IMR-90 (cell line): ENCODE measurements around the gene SLIT1. TPM values are rescaled to one million over a fixed set of nuclear protein-coding genes. Genes with fewer than 3 reads are reported as not detected.

Source experiments
- ATAC-seq: fragments of 200-7000 bp; cut with Tn5 transposase; 2 replicates; pipeline ENCODE4 v1.9.1; 2020; ENCODE audit warnings: low read depth, mild to moderate bottlenecking, moderate library complexity
- BruUV-seq: library from RNA; stranded (reverse); fragments of 400-500 nt; replicated peaks from 2 replicates; lab custom pipeline; 2021; lab: Mats Ljungman, UMichigan
- CTCF ChIA-PET: fragments of 300-600 bp; formaldehyde crosslinking; extraction: SDS; loops from one replicate; lab custom pipeline; 2021; ENCODE audit warnings: antibody characterized with exemption; lab: Yijun Ruan, JAX
- POLR2A ChIA-PET: fragments of 300-600 bp; sonication (Branson Sonifier 250); formaldehyde crosslinking; loops from one replicate; lab custom pipeline; 2022; ENCODE audit warnings: antibody characterized with exemption; ENCODE audit not compliant: unreplicated experiment; lab: Charles Lee
- DNase-seq: peaks from one replicate; pipeline ENCODE4 v3.0.0; 2013
- H2AFZ ChIP-seq: replicated peaks from 2 replicates; pipeline ENCODE3; 2013; ENCODE audit warnings: low read length, mild to moderate bottlenecking; ENCODE audit not compliant: poor library complexity
- H2AK5ac ChIP-seq: 2 replicates; pipeline ENCODE4 v1.6.1; 2013; ENCODE audit warnings: low read depth, low read length, inconsistent platforms
- H2AK9ac ChIP-seq: replicated peaks from 2 replicates; pipeline ENCODE3; 2013; ENCODE audit warnings: mild to moderate bottlenecking, low read depth, low read length, moderate library complexity; ENCODE audit not compliant: poor library complexity
- H2BK120ac ChIP-seq: 2 replicates; pipeline ENCODE4 v1.6.1; 2013; ENCODE audit warnings: low read depth, low read length, inconsistent platforms
- H2BK15ac ChIP-seq: 3 replicates; pipeline ENCODE4 v1.6.1; 2013; ENCODE audit warnings: low read depth, low read length, inconsistent platforms
- H2BK20ac ChIP-seq: 2 replicates; pipeline ENCODE4 v1.6.1; 2013; ENCODE audit warnings: low read depth, mild to moderate bottlenecking, inconsistent platforms, low read length, moderate library complexity
- H2BK5ac ChIP-seq: 2 replicates; pipeline ENCODE4 v1.6.1; 2013; ENCODE audit warnings: mild to moderate bottlenecking, low read depth, low read length, inconsistent platforms; ENCODE audit not compliant: poor library complexity, severe bottlenecking
- H3K14ac ChIP-seq: replicated peaks from 2 replicates; pipeline ENCODE4 v1.6.1; 2013; ENCODE audit warnings: low read depth, low read length, inconsistent platforms
- H3K18ac ChIP-seq: 2 replicates; pipeline ENCODE4 v1.6.1; 2013; ENCODE audit warnings: low read depth, low read length, control low read depth
- H3K23ac ChIP-seq: 2 replicates; pipeline ENCODE4 v1.6.1; 2013; ENCODE audit warnings: low read depth, low read length, inconsistent platforms
- H3K27ac ChIP-seq: 2 replicates; pipeline ENCODE4 v1.5.1; 2013; ENCODE audit warnings: mild to moderate bottlenecking, control low read depth, low read length; ENCODE audit not compliant: insufficient read depth
- H3K27me3 ChIP-seq: 2 replicates; pipeline ENCODE4 v1.6.1; 2013; ENCODE audit warnings: low read length; ENCODE audit not compliant: control insufficient read depth, insufficient read depth
- H3K36me3 ChIP-seq: 2 replicates; pipeline ENCODE4 v1.6.1; 2013; ENCODE audit warnings: low read length, mixed read lengths; ENCODE audit not compliant: control insufficient read depth, insufficient read depth
- H3K4ac ChIP-seq: 2 replicates; pipeline ENCODE4 v1.6.1; 2013; ENCODE audit warnings: low read depth, low read length, inconsistent platforms
- H3K4me1 ChIP-seq: 2 replicates; pipeline ENCODE4 v1.6.1; 2013; ENCODE audit warnings: low read length, mixed read lengths; ENCODE audit not compliant: control insufficient read depth, insufficient read depth
- H3K4me2 ChIP-seq: 2 replicates; pipeline ENCODE4 v1.6.1; 2013; ENCODE audit warnings: low read depth, mild to moderate bottlenecking, control low read depth, low read length, moderate library complexity
- H3K4me3 ChIP-seq: 2 replicates; pipeline ENCODE4 v1.5.1; 2013; ENCODE audit warnings: low read depth, mild to moderate bottlenecking, control low read depth, low read length, moderate library complexity; ENCODE audit not compliant: insufficient read depth
- H3K56ac ChIP-seq: 2 replicates; pipeline ENCODE4 v1.6.1; 2013; ENCODE audit warnings: low read length, inconsistent platforms; ENCODE audit not compliant: insufficient read depth; ENCODE audit errors: extremely low read depth
- H3K79me1 ChIP-seq, 2 experiments: 2 replicates each; pipeline ENCODE4 v1.6.1; 2013; ENCODE audit warnings: low read length in 2 of 2, inconsistent platforms in 1 of 2, low read depth in 1 of 2
- H3K9ac ChIP-seq: 2 replicates; pipeline ENCODE4 v1.6.1; 2013; ENCODE audit warnings: low read depth, low read length, control low read depth
- H3K9me1 ChIP-seq: 2 replicates; pipeline ENCODE4 v1.6.1; 2013; ENCODE audit warnings: low read length, inconsistent platforms; ENCODE audit not compliant: insufficient read depth
- H3K9me3 ChIP-seq: 2 replicates; pipeline ENCODE4 v1.6.1; 2013; ENCODE audit warnings: low read length; ENCODE audit not compliant: control insufficient read depth, insufficient read depth
- H4K20me1 ChIP-seq: 2 replicates; pipeline ENCODE4 v1.6.1; 2013; ENCODE audit warnings: low read length, inconsistent platforms; ENCODE audit not compliant: insufficient read depth
- H4K5ac ChIP-seq: 2 replicates; pipeline ENCODE4 v1.6.1; 2013; ENCODE audit warnings: mild to moderate bottlenecking, low read depth, low read length, control low read depth
- H4K8ac ChIP-seq, 2 experiments: 2 replicates each; pipeline ENCODE4 v1.6.1; 2013; ENCODE audit warnings: low read depth in 2 of 2, low read length in 2 of 2, control low read depth in 1 of 2, inconsistent platforms in 1 of 2
- H4K91ac ChIP-seq: 2 replicates; pipeline ENCODE4 v1.6.1; 2013; ENCODE audit warnings: low read depth, low read length, inconsistent platforms; ENCODE audit not compliant: insufficient read depth
- BHLHE40 ChIP-seq: fragments of 150-350 bp; IDR thresholded peaks from 2 replicates; pipeline ENCODE4 v1.6.1; 2016; ENCODE audit warnings: mild to moderate bottlenecking, low read depth, low read length
- CEBPB ChIP-seq: IDR thresholded peaks from 2 replicates; pipeline ENCODE4 v1.6.1; 2012; ENCODE audit warnings: low read depth, low read length, improper control_type of control experiment
- FOS ChIP-seq: fragments of 150-350 bp; IDR thresholded peaks from 2 replicates; pipeline ENCODE4 v1.6.1; 2016; ENCODE audit warnings: low read depth, low read length
- MAFK ChIP-seq: IDR thresholded peaks from 2 replicates; pipeline ENCODE4 v1.6.1; 2012; ENCODE audit warnings: low read depth, low read length, improper control_type of control experiment
- MAZ ChIP-seq: IDR thresholded peaks from 2 replicates; pipeline ENCODE4 v1.6.1; 2012; ENCODE audit warnings: low read depth, mild to moderate bottlenecking, low read length, improper control_type of control experiment, moderate library complexity, borderline replicate concordance
- MXI1 ChIP-seq: IDR thresholded peaks from 2 replicates; pipeline ENCODE4 v1.6.1; 2012; ENCODE audit warnings: low read depth, mild to moderate bottlenecking, low read length, moderate library complexity, borderline replicate concordance
- NFE2L2 ChIP-seq: fragments of 150-350 bp; IDR thresholded peaks from 2 replicates; pipeline ENCODE4 v1.6.1; 2016; ENCODE audit warnings: low read depth, mild to moderate bottlenecking, low read length
- POLR2A ChIP-seq: IDR thresholded peaks from 2 replicates; pipeline ENCODE4 v1.6.1; 2012; ENCODE audit warnings: mild to moderate bottlenecking, low read depth, low read length
- RAD21 ChIP-seq: IDR thresholded peaks from 2 replicates; pipeline ENCODE4 v1.6.1; 2012; ENCODE audit warnings: low read length, improper control_type of control experiment
- RCOR1 ChIP-seq: IDR thresholded peaks from 2 replicates; pipeline ENCODE4 v1.6.1; 2012; ENCODE audit warnings: mild to moderate bottlenecking, low read length, improper control_type of control experiment; ENCODE audit not compliant: insufficient replicate concordance
- SMC3 ChIP-seq: fragments of 150-350 bp; IDR thresholded peaks from 2 replicates; pipeline ENCODE4 v1.6.1; 2016; ENCODE audit warnings: low read depth, mild to moderate bottlenecking, antibody characterized with exemption, low read length, moderate library complexity
- WGBS, 2 experiments: methylation state at CpG; one replicate each; pipeline versions ENCODE4 v1.1.5 to v1.1.7; 2013; ENCODE audit warnings: missing lambda C conversion rate in 2 of 2; ENCODE audit not compliant: insufficient read length in 1 of 2; ENCODE audit errors: extremely low coverage in 2 of 2; 5-methylcytosine and 5-hydroxymethylcytosine counted together
- dilution Hi-C: fragments of 300-500 bp; cut with HindIII; formaldehyde crosslinking; loops from one replicate; pipeline ENCODE4 v1.14.3; 2018; ENCODE audit warnings: low sequenced_read_pairs; ENCODE audit not compliant: unreplicated experiment
- in situ Hi-C: fragments of 300-500 bp; cut with MboI; formaldehyde crosslinking; loops from 3 replicates; pipeline ENCODE4 v1.14.3; 2019; ENCODE audit warnings: low sequenced_read_pairs, inconsistent platforms, mixed read lengths
- intact Hi-C: fragments of 100-400 bp; cut with micrococcal nuclease; formaldehyde crosslinking; loops from 2 replicates; pipeline ENCODE4 v1.10.0; 2022
- polyA plus RNA-seq, 3 experiments: library from polyadenylated mRNA; depleted of rRNA; stranded (reverse); fragments of >200 nt; gene quantifications; 2 replicates each; pipeline ENCODE4 v1.2.3, GENCODE V29; 2012; ENCODE audit warnings: low replicate concordance in 1 of 3
- total RNA-seq: library from RNA; depleted of rRNA; stranded (reverse); fragments of >200 nt; gene quantifications from 2 replicates; pipeline ENCODE4 v1.2.3, GENCODE V29; 2012
- TF ChIP-seq, protein P1 (sequence below): fragments of 150-350 bp; IDR thresholded peaks from 2 replicates; pipeline ENCODE4 v1.6.1; 2016; ENCODE audit warnings: low read depth, mild to moderate bottlenecking, low read length, moderate library complexity, borderline replicate concordance

The SLIT1 gene
- total and polyA plus RNA-seq, 2 of the 4 experiments (the other 2 are of a cell fraction), result under 0.01 TPM

DNA sequence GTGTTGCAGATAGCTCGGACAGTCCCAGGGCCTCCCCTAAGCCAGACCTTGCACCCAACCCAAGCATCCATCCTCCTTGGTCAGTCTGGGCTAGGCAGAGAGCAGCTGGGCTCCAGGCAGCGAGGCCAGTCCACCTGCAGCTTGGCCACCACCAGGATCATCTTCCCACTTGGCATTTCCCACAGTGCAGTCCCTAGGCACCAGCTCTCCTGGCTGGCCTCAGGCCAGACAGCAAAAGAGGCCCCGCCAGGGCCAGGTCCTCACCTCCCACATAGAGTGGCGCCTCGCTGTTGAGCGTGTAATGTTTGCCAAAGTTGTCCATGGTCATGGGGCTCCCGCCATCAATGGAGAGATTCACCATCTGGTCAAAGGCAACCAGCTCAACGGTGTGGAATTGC lies 182.0 kb downstream of the SLIT1 start:
- DNase-seq (no peak), ATAC-seq (no peak)
- Histone ChIP-seq H3K9me1 (no peaks in the 10 kb centered on the region), H3K9me3 (peaks cover 9% of the 10 kb centered on the region), H3K79me1 (no peaks in the 10 kb centered on the region), H4K8ac (no peak overlapping the region), H2AFZ (no peak overlapping the region), H2BK120ac (no peak overlapping the region), H2AK5ac (no peak overlapping the region), H3K4me3 (no peak overlapping the region), H3K9ac (no peak overlapping the region), H3K36me3 (no peaks in the 10 kb centered on the region), H3K23ac (no peak overlapping the region), H2BK20ac (no peak overlapping the region), H3K56ac (no peak overlapping the region), H3K4me1 (no peaks in the 10 kb centered on the region; the same call in 1 of the 2 replicates), H3K4ac (no peak overlapping the region), H3K14ac (no peak overlapping the region), H4K20me1 (no peaks in the 10 kb centered on the region), H3K27me3 (peaks cover 9% of the 10 kb centered on the region; the same call in 1 of the 2 replicates), H3K18ac (no peak overlapping the region), H2AK9ac (no peak overlapping the region), H3K27ac (no peak overlapping the region), H2BK15ac (no peak overlapping the region), H4K5ac (no peak overlapping the region), H4K91ac (no peak overlapping the region), H3K4me2 (no peak overlapping the region), H2BK5ac (no peak overlapping the region)
- 83% methylated on average over 6 of the region's 8 CpGs; no CpG with 5 or more reads in 1 of the 2 experiments for WGBS, 2 experiments
- no TSS peak for BruUV-seq
- ChIA-PET POLR2A (no interaction called here), CTCF (no interaction called here)
- intact Hi-C loops, result no loop called here
- in situ Hi-C loops, result no loop called here
- dilution Hi-C loops, result no loop called here
- TF ChIP-seq SMC3 (no peak), RCOR1 (no peak), BHLHE40 (no peak), NFE2L2 (no peak), CEBPB (no peak), MAZ (no peak), POLR2A (no peak), MXI1 (no peak), MAFK (no peak), FOS (no peak), RAD21 (no peak)
- TF ChIP-seq, protein P1, sequence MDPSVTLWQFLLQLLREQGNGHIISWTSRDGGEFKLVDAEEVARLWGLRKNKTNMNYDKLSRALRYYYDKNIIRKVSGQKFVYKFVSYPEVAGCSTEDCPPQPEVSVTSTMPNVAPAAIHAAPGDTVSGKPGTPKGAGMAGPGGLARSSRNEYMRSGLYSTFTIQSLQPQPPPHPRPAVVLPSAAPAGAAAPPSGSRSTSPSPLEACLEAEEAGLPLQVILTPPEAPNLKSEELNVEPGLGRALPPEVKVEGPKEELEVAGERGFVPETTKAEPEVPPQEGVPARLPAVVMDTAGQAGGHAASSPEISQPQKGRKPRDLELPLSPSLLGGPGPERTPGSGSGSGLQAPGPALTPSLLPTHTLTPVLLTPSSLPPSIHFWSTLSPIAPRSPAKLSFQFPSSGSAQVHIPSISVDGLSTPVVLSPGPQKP, result no peak
